Stimulated activated naive CD8-positive, alpha-beta T cell treated with anti-CD3 and anti-CD28 coated beads, Interleukin-15, amount 100 ng/mL, for 72 hours (primary cell): ENCODE measurements around the gene DPT.

ENCODE experiments used
- ATAC-seq: fragments of 150-1000 bp; cut with Tn5 transposase; 2 replicates; pipeline ENCODE4 v1.10.0; 2021; ENCODE audit warnings: mild to moderate bottlenecking, moderate library complexity
- DNase-seq, 2 donors: peaks; one replicate each; pipeline ENCODE4 v3.0.0; 2021 to 2022
- H3K27ac Mint-ChIP-seq, 2 donors: one replicate each; pipeline ENCODE4 v1.8.0; 2022; ENCODE audit warnings: mild to moderate bottlenecking in 2 of 2, mixed read lengths in 2 of 2, moderate library complexity in 2 of 2
- H3K27me3 Mint-ChIP-seq: one replicate; pipeline ENCODE4 v1.8.0; 2022; ENCODE audit warnings: mixed read lengths
- H3K4me1 Mint-ChIP-seq: one replicate; pipeline ENCODE4 v1.8.0; 2022; ENCODE audit warnings: mild to moderate bottlenecking, mixed read lengths
- H3K4me3 Mint-ChIP-seq, 2 donors: one replicate each; pipeline ENCODE4 v1.8.0; 2022; ENCODE audit warnings: mild to moderate bottlenecking in 2 of 2, mixed read lengths in 2 of 2, moderate library complexity in 1 of 2
- H3K9me3 Mint-ChIP-seq, 2 donors: one replicate each; pipeline ENCODE4 v1.8.0; 2022; ENCODE audit warnings: mixed read lengths in 2 of 2

Gene DPT

GRCh38 chr1:168725060-168725459 lies 3.9 kb downstream of the DPT start:
- Mint-ChIP-seq H3K4me3 (no peak overlapping the region), H3K27me3 (peaks cover 8% of the 10 kb centered on the region), H3K9me3 (no peaks in the 10 kb centered on the region), H3K27ac (no peak overlapping the region), H3K4me1 (peaks cover 2% of the 10 kb centered on the region)
- ATAC-seq: no peak
- no peak for DNase-seq

- Mint-ChIP-seq H3K27me3 (peaks cover 8% of the 10 kb centered on the region), H3K9me3 (no peaks in the 10 kb centered on the region), H3K27ac (no peak overlapping the region), H3K4me1 (peaks cover 14% of the 10 kb centered on the region), H3K4me3 (no peak overlapping the region)
- DNase-seq (no peak), ATAC-seq (no peak)
Observed at GRCh38 chr1:168723000-168723399, 6.0 kb downstream of the DPT start.

GRCh38 chr1:168720839-168721238 lies 8.2 kb downstream of the DPT start:
- Mint-ChIP-seq H3K27me3 (peaks cover 8% of the 10 kb centered on the region), H3K4me1 (peaks cover 14% of the 10 kb centered on the region), H3K9me3 (no peaks in the 10 kb centered on the region), H3K4me3 (no peak overlapping the region), H3K27ac (no peak overlapping the region)
- ATAC-seq (no peak), DNase-seq (no peak)

GRCh38 chr1:168719306-168720111 lies 9.5 kb downstream of the DPT start:
- Mint-ChIP-seq H3K9me3 (no peaks in the 10 kb centered on the region), H3K4me3 (no peak overlapping the region), H3K27ac (no peak overlapping the region), H3K27me3 (peaks cover 8% of the 10 kb centered on the region), H3K4me1 (peaks cover 14% of the 10 kb centered on the region)
- ATAC-seq: no peak
- DNase-seq: no peak

- H3K9me3 Mint-ChIP-seq: no peaks in the 10 kb centered on the region
- H3K4me1 Mint-ChIP-seq: peaks cover 14% of the 10 kb centered on the region
Observed at GRCh38 chr1:168717906-168718891, 10.8 kb downstream of the DPT start.

GRCh38 chr1:168714012-168714411 lies 15.0 kb downstream of the DPT start:
- no peak overlapping the region for H3K27ac Mint-ChIP-seq
- H3K9me3 Mint-ChIP-seq: no peaks in the 10 kb centered on the region
- H3K4me1 Mint-ChIP-seq: peaks cover 1% of the 10 kb centered on the region
- ATAC-seq: no peak
- no peaks in the 10 kb centered on the region for H3K27me3 Mint-ChIP-seq
- DNase-seq: no peak
- no peak overlapping the region for H3K4me3 Mint-ChIP-seq

More at GRCh38 chr1:168717906-168718891, 10.8 kb downstream of the DPT start:
- Mint-ChIP-seq H3K27ac (no peak overlapping the region), H3K4me3 (no peak overlapping the region), H3K27me3 (peaks cover 6% of the 10 kb centered on the region)
- DNase-seq (no peak), ATAC-seq (no peak)

- Mint-ChIP-seq H3K4me3 (no peak overlapping the region), H3K27me3 (peaks cover 13% of the 10 kb centered on the region), H3K27ac (no peak overlapping the region), H3K9me3 (no peaks in the 10 kb centered on the region), H3K4me1 (no peaks in the 10 kb centered on the region)
- DNase-seq: no peak
- ATAC-seq: no peak
Observed at GRCh38 chr1:168709405-168710363, 19.3 kb downstream of the DPT start.

GRCh38 chr1:168708698-168709404 lies 20.2 kb downstream of the DPT start:
- DNase-seq (no peak), ATAC-seq (no peak)
- Mint-ChIP-seq H3K9me3 (no peaks in the 10 kb centered on the region), H3K4me3 (no peak overlapping the region), H3K4me1 (no peaks in the 10 kb centered on the region), H3K27ac (no peak overlapping the region), H3K27me3 (peaks cover 15% of the 10 kb centered on the region)

- no peaks in the 10 kb centered on the region for H3K9me3 Mint-ChIP-seq
- peaks cover 19% of the 10 kb centered on the region for H3K27me3 Mint-ChIP-seq
- DNase-seq: no peak
- ATAC-seq: no peak
- H3K4me1 Mint-ChIP-seq: no peaks in the 10 kb centered on the region
- no peak overlapping the region for H3K4me3 Mint-ChIP-seq
- H3K27ac Mint-ChIP-seq: no peak overlapping the region
Observed at GRCh38 chr1:168706391-168706992, 22.5 kb downstream of the DPT start.

- no peak for DNase-seq
- ATAC-seq: no peak
- Mint-ChIP-seq H3K27ac (no peak overlapping the region), H3K9me3 (no peaks in the 10 kb centered on the region), H3K4me1 (no peaks in the 10 kb centered on the region), H3K27me3 (peaks cover 16% of the 10 kb centered on the region), H3K4me3 (no peak overlapping the region)
Observed at GRCh38 chr1:168700575-168701268, 28.3 kb downstream of the DPT start.

GRCh38 chr1:168698453-168698852 lies 30.6 kb downstream of the DPT start:
- no peaks in the 10 kb centered on the region for H3K9me3 Mint-ChIP-seq
- H3K4me1 Mint-ChIP-seq: no peaks in the 10 kb centered on the region
- ATAC-seq (no peak), DNase-seq (no peak)
- H3K27me3 Mint-ChIP-seq: peaks cover under 1% of the 10 kb centered on the region
- no peak overlapping the region for H3K27ac Mint-ChIP-seq
- H3K4me3 Mint-ChIP-seq: no peak overlapping the region

GRCh38 chr1:168697356-168698126 lies 31.5 kb downstream of the DPT start:
- ATAC-seq (no peak), DNase-seq (no peak)
- Mint-ChIP-seq H3K4me1 (no peaks in the 10 kb centered on the region), H3K27me3 (no peaks in the 10 kb centered on the region), H3K4me3 (no peak overlapping the region), H3K27ac (peak overlapping the region in 1 of 2 donors; percentile 57), H3K9me3 (no peaks in the 10 kb centered on the region)

- no peak for ATAC-seq
- Mint-ChIP-seq H3K27me3 (no peaks in the 10 kb centered on the region), H3K9me3 (no peaks in the 10 kb centered on the region)
Observed at GRCh38 chr1:168696125-168696760, 32.8 kb downstream of the DPT start.

More at GRCh38 chr1:168696125-168696760, 32.8 kb downstream of the DPT start:
- Mint-ChIP-seq H3K4me3 (no peak overlapping the region), H3K27ac (peak overlapping the region in 1 of 2 donors; percentile 54), H3K4me1 (no peaks in the 10 kb centered on the region)
- DNase-seq: no peak
